Activated CD4-positive, alpha-beta T cell treated with anti-CD3 and anti-CD28 coated beads, Interleukin-2, Interleukin-4, amounts not matched to agents 100 ng/mL and 50 ng/mL, durations not matched to agents 16 hours and 8 hours (primary cell): Measurements from ENCODE around the gene RBM8A.
"Not testable (repeated sequence)": the region's sequence is repeated elsewhere in the genome, so short reads cannot be mapped to it uniquely, and the experiment has no call there.

Source experiments
- DNase-seq: peaks from one replicate; pipeline ENCODE4 v3.0.0-alpha.2; 2020; ENCODE audit warnings: low spot score

RBM8A gene

GRCh38 chr1:145956361-145956760 is 29.1 kb upstream of the RBM8A start:
- no peak for DNase-seq

- no peak for DNase-seq
These were observed 28.2 kb upstream of the RBM8A start for GRCh38 chr1:145955436-145955835.

- DNase-seq = no peak
These were observed 26.6 kb upstream of the RBM8A start for GRCh38 chr1:145953861-145954260.

- no peak for DNase-seq
These were observed 25.6 kb upstream of the RBM8A start for GRCh38 chr1:145952903-145953302.

GRCh38 chr1:145951526-145951925 is 24.2 kb upstream of the RBM8A start:
- DNase-seq = no peak

- DNase-seq = no peak
These were observed 21.9 kb upstream of the RBM8A start for GRCh38 chr1:145949219-145949618.

GRCh38 chr1:145947551-145947950 is 20.3 kb upstream of the RBM8A start:
- DNase-seq = no peak

- DNase-seq = no peak
These were observed 19.2 kb upstream of the RBM8A start for GRCh38 chr1:145946477-145946986.

GRCh38 chr1:145944532-145944931 is 17.2 kb upstream of the RBM8A start:
- no peak for DNase-seq

- DNase-seq = no peak
These were observed 15.6 kb upstream of the RBM8A start for GRCh38 chr1:145942871-145943270.

GRCh38 chr1:145942405-145942804 is 15.1 kb upstream of the RBM8A start:
- no peak for DNase-seq

- no peak for DNase-seq
These were observed 10.2 kb upstream of the RBM8A start for GRCh38 chr1:145937436-145937835.

- DNase-seq = no peak
These were observed 9.0 kb upstream of the RBM8A start for GRCh38 chr1:145936247-145936646.

GRCh38 chr1:145935708-145936107 is 8.4 kb upstream of the RBM8A start:
- DNase-seq = no peak

- peak; percentile 55 for DNase-seq
These were observed 5.3 kb upstream of the RBM8A start for GRCh38 chr1:145932522-145933009.

GRCh38 chr1:145927916-145928643 is 796 bp upstream of the RBM8A start:
- no peak for DNase-seq

GRCh38 chr1:145926686-145927062 is 610 bp downstream of the RBM8A start:
- peak; percentile 64 for DNase-seq

GRCh38 chr1:145922266-145922665 is 5.0 kb downstream of the RBM8A start:
- DNase-seq = no peak

GRCh38 chr1:145920297-145920696 is 7.0 kb downstream of the RBM8A start:
- DNase-seq = not testable (repeated sequence)

- peak; percentile 28 for DNase-seq
These were observed 8.0 kb downstream of the RBM8A start for GRCh38 chr1:145918992-145919939.

- peak; percentile 90 for DNase-seq
These were observed 8.9 kb downstream of the RBM8A start, which contains the start of gene PEX11B for GRCh38 chr1:145918144-145918991. Gene PEX11B (minus strand): TSS chr1:145918717. CDS start chr1:145918688, 29 bp downstream.

- no peak for DNase-seq
These were observed 9.7 kb downstream of the RBM8A start for GRCh38 chr1:145917595-145917994.
